GM12878 (cell line): ENCODE measurements around the gene SP3. TPM values are rescaled to one million over a fixed set of nuclear protein-coding genes. Genes with fewer than 3 reads are reported as not detected.

Source experiments
- EZH2 ChIP-seq: IDR thresholded peaks from 2 replicates; pipeline ENCODE4 v1.6.1; 2012; ENCODE audit warnings: low read depth, mild to moderate bottlenecking, control low read depth, inconsistent platforms, low read length, borderline replicate concordance; ENCODE audit not compliant: control insufficient read depth
- HDGF ChIP-seq: fragments of 450-650 bp; IDR thresholded peaks from 2 replicates; pipeline ENCODE4 v1.6.1; 2016; ENCODE audit warnings: antibody characterized with exemption
- IRF4 ChIP-seq: IDR thresholded peaks from 2 replicates; pipeline ENCODE4 v1.6.1; 2011; ENCODE audit warnings: low read depth, low read length
- KLF5 ChIP-seq: fragments of 450-650 bp; IDR thresholded peaks from 2 replicates; pipeline ENCODE4 v1.6.1; 2014; ENCODE audit warnings: mild to moderate bottlenecking; ENCODE audit not compliant: partially characterized antibody
- LARP7 ChIP-seq: fragments of 450-650 bp; IDR thresholded peaks from 2 replicates; pipeline ENCODE4 v1.6.1; 2017; ENCODE audit warnings: mild to moderate bottlenecking
- MXI1 ChIP-seq: fragments of 150-350 bp; IDR thresholded peaks from 2 replicates; pipeline ENCODE4 v1.6.1; 2011; ENCODE audit warnings: low read depth, mild to moderate bottlenecking, inconsistent platforms, low read length, improper control_type of control experiment
- MYC ChIP-seq: IDR thresholded peaks from 2 replicates; pipeline ENCODE4 v1.6.1; 2011; ENCODE audit warnings: mild to moderate bottlenecking, low read length, moderate library complexity, inconsistent platforms; ENCODE audit not compliant: insufficient read depth, insufficient replicate concordance, insufficient read length, severe bottlenecking
- NFIC ChIP-seq: IDR thresholded peaks from 2 replicates; pipeline ENCODE4 v1.6.1; 2012; ENCODE audit warnings: low read depth, mild to moderate bottlenecking, inconsistent platforms, low read length, moderate library complexity
- NFYB ChIP-seq: IDR thresholded peaks from 2 replicates; pipeline ENCODE4 v1.6.1; 2011; ENCODE audit warnings: low read depth, mild to moderate bottlenecking, low read length, improper control_type of control experiment, moderate library complexity; ENCODE audit not compliant: insufficient read depth
- POLR2AphosphoS2 ChIP-seq: IDR thresholded peaks from 2 replicates; pipeline ENCODE4 v1.6.1; 2011; ENCODE audit warnings: low read depth, mild to moderate bottlenecking, low read length, improper control_type of control experiment, moderate library complexity
- SIN3A ChIP-seq: IDR thresholded peaks from 2 replicates; pipeline ENCODE4 v1.6.1; 2012; ENCODE audit warnings: low read depth, low read length, improper control_type of control experiment
- SMARCA5 ChIP-seq: fragments of 450-650 bp; IDR thresholded peaks from 2 replicates; pipeline ENCODE4 v1.6.1; 2017; ENCODE audit warnings: mild to moderate bottlenecking
- SRF ChIP-seq, 2 experiments: IDR thresholded peaks; 2 replicates each; pipeline ENCODE4 v1.6.1; 2011; ENCODE audit warnings: low read depth in 2 of 2, low read length in 2 of 2, mild to moderate bottlenecking in 1 of 2, moderate library complexity in 1 of 2
- STAT3 ChIP-seq: IDR thresholded peaks from 2 replicates; pipeline ENCODE4 v1.6.1; 2011; ENCODE audit warnings: low read depth, low read length, improper control_type of control experiment
- TCF3 ChIP-seq: IDR thresholded peaks from 2 replicates; pipeline ENCODE4 v1.6.1; 2012; ENCODE audit warnings: low read depth, mild to moderate bottlenecking, low read length, borderline replicate concordance; ENCODE audit not compliant: insufficient read depth
- WRNIP1 ChIP-seq: IDR thresholded peaks from 2 replicates; pipeline ENCODE4 v1.6.1; 2011; ENCODE audit warnings: low read depth, low read length, improper control_type of control experiment, borderline replicate concordance
- polyA plus RNA-seq, 11 experiments: library from polyadenylated mRNA; depleted of rRNA in 4 of 11; unstranded in 6 of 11; stranded (reverse) in 5 of 11; fragments of >200 nt; fragmentation: Nextera tagmentation in 4 of 11; fragmentation: Illumina TruSeq in 1 of 11; extraction: Ambion mirVana in 4 of 11; extraction: Trizol in 1 of 11; gene quantifications; 1 replicate in 1 of 11; 2 replicates in 10 of 11; pipeline versions ENCODE4 v1.2.1 to v1.2.3, GENCODE V29; 2011 to 2016; ENCODE audit warnings: inconsistent platforms in 2 of 11, missing spikeins in 2 of 11, low read depth in 1 of 11
- total RNA-seq, 4 experiments: library from RNA; depleted of rRNA in 3 of 4; stranded (reverse); fragments of >200 nt in 3 of 4; fragmentation: Illumina TruSeq in 1 of 4; extraction: Trizol in 1 of 4; gene quantifications; 2 replicates each; pipeline versions ENCODE4 v1.2.1 to v1.2.3, GENCODE V29; 2013 to 2021
- TF ChIP-seq, protein P1 (sequence below): fragments of 450-650 bp; IDR thresholded peaks from 2 replicates; pipeline ENCODE4 v1.6.1; 2014; ENCODE audit warnings: mild to moderate bottlenecking
- TF ChIP-seq, protein P2 (sequence below): fragments of 450-650 bp; IDR thresholded peaks from 2 replicates; pipeline ENCODE4 v1.6.1; 2017; ENCODE audit warnings: mild to moderate bottlenecking
- TF ChIP-seq, protein P3 (sequence below): IDR thresholded peaks from 2 replicates; pipeline ENCODE4 v1.6.1; 2012; ENCODE audit warnings: mild to moderate bottlenecking, low read depth, low read length
- TF ChIP-seq, protein P4 (sequence below): fragments of 450-650 bp; formaldehyde crosslinking; IDR thresholded peaks from 2 replicates; pipeline ENCODE4 v1.4.0; 2020; ENCODE audit warnings: mild to moderate bottlenecking, moderate library complexity

Gene SP3
- total and polyA plus RNA-seq, 10 of the 15 experiments (the other 5 are each of a cell fraction or from before 2014, with no cell fraction given) = 9.9 to 87.6 (median 52.4) TPM

DNA sequence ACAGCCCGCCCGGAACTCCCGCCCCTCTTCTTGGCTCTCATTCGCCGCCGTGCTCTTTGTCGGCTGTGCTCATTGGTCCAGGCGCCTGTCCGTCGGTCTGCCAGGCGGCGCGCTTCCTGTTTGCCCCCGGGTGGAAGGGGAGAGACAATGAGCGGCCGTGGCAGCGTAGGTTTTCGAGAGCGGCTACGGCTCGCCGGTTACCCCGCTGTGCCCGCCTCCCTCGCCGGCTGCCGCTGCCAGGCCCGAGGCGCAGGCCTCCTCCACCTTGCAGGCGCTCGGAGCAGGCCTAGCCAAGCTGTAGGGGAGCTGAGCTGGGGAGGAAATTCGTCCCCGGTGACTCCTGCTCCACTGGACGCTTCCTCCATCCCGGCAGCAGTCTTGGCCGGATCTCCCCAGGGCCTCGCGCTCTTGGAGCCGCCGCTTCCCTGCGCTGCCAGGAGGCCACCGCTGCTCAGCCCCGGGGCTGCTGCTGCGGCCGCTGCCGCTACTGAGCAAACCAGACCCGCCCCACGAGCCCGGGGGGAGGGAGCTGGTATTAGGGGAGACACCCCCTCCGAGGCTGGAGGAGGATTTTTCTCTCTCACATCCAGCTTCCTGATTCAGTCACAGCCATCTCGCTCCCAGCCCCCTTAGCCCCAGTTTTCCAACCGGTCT, at the start of gene SP3 (continued):
- TF ChIP-seq, protein P1, sequence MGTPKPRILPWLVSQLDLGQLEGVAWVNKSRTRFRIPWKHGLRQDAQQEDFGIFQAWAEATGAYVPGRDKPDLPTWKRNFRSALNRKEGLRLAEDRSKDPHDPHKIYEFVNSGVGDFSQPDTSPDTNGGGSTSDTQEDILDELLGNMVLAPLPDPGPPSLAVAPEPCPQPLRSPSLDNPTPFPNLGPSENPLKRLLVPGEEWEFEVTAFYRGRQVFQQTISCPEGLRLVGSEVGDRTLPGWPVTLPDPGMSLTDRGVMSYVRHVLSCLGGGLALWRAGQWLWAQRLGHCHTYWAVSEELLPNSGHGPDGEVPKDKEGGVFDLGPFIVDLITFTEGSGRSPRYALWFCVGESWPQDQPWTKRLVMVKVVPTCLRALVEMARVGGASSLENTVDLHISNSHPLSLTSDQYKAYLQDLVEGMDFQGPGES = peak; percentile 79; the same call in 1 of the 2 replicates
- TF ChIP-seq TCF3 (no peak), MXI1 (no peak), POLR2AphosphoS2 (peak; percentile 92), NFIC (no peak), SIN3A (peak; percentile 65; the same call in 1 of the 2 replicates), SRF (IDR thresholded peaks at IDR 0.05; ENCODE audit: low read depth in 2 of 2, low read length in 2 of 2) (no peak), WRNIP1 (no peak), LARP7 (peak; percentile 99), NFYB (peak; percentile 83), IRF4 (no peak), STAT3 (no peak), EZH2 (no peak), SMARCA5 (no peak; the same call in none of the 2 replicates), HDGF (no peak), KLF5 (no peak), MYC (no peak)
- TF ChIP-seq, protein P2, sequence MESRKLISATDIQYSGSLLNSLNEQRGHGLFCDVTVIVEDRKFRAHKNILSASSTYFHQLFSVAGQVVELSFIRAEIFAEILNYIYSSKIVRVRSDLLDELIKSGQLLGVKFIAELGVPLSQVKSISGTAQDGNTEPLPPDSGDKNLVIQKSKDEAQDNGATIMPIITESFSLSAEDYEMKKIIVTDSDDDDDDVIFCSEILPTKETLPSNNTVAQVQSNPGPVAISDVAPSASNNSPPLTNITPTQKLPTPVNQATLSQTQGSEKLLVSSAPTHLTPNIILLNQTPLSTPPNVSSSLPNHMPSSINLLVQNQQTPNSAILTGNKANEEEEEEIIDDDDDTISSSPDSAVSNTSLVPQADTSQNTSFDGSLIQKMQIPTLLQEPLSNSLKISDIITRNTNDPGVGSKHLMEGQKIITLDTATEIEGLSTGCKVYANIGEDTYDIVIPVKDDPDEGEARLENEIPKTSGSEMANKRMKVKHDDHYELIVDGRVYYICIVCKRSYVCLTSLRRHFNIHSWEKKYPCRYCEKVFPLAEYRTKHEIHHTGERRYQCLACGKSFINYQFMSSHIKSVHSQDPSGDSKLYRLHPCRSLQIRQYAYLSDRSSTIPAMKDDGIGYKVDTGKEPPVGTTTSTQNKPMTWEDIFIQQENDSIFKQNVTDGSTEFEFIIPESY = no peak
- TF ChIP-seq, protein P3, sequence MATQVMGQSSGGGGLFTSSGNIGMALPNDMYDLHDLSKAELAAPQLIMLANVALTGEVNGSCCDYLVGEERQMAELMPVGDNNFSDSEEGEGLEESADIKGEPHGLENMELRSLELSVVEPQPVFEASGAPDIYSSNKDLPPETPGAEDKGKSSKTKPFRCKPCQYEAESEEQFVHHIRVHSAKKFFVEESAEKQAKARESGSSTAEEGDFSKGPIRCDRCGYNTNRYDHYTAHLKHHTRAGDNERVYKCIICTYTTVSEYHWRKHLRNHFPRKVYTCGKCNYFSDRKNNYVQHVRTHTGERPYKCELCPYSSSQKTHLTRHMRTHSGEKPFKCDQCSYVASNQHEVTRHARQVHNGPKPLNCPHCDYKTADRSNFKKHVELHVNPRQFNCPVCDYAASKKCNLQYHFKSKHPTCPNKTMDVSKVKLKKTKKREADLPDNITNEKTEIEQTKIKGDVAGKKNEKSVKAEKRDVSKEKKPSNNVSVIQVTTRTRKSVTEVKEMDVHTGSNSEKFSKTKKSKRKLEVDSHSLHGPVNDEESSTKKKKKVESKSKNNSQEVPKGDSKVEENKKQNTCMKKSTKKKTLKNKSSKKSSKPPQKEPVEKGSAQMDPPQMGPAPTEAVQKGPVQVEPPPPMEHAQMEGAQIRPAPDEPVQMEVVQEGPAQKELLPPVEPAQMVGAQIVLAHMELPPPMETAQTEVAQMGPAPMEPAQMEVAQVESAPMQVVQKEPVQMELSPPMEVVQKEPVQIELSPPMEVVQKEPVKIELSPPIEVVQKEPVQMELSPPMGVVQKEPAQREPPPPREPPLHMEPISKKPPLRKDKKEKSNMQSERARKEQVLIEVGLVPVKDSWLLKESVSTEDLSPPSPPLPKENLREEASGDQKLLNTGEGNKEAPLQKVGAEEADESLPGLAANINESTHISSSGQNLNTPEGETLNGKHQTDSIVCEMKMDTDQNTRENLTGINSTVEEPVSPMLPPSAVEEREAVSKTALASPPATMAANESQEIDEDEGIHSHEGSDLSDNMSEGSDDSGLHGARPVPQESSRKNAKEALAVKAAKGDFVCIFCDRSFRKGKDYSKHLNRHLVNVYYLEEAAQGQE = no peak
- TF ChIP-seq, protein P4, sequence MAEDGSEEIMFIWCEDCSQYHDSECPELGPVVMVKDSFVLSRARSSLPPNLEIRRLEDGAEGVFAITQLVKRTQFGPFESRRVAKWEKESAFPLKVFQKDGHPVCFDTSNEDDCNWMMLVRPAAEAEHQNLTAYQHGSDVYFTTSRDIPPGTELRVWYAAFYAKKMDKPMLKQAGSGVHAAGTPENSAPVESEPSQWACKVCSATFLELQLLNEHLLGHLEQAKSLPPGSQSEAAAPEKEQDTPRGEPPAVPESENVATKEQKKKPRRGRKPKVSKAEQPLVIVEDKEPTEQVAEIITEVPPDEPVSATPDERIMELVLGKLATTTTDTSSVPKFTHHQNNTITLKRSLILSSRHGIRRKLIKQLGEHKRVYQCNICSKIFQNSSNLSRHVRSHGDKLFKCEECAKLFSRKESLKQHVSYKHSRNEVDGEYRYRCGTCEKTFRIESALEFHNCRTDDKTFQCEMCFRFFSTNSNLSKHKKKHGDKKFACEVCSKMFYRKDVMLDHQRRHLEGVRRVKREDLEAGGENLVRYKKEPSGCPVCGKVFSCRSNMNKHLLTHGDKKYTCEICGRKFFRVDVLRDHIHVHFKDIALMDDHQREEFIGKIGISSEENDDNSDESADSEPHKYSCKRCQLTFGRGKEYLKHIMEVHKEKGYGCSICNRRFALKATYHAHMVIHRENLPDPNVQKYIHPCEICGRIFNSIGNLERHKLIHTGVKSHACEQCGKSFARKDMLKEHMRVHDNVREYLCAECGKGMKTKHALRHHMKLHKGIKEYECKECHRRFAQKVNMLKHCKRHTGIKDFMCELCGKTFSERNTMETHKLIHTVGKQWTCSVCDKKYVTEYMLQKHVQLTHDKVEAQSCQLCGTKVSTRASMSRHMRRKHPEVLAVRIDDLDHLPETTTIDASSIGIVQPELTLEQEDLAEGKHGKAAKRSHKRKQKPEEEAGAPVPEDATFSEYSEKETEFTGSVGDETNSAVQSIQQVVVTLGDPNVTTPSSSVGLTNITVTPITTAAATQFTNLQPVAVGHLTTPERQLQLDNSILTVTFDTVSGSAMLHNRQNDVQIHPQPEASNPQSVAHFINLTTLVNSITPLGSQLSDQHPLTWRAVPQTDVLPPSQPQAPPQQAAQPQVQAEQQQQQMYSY (CRISPR knock-in tag) = no peak
